OCI-LY7 (cell line): Measurements from ENCODE around the gene DHRS4L2.

Experiments used
- EZH2phosphoT487 ChIP-seq: fragments of 200-600 bp; sonication (generic); IDR thresholded peaks from 2 replicates; pipeline ENCODE4 v1.6.1; 2018; ENCODE audit warnings: low read depth, borderline replicate concordance, mild to moderate bottlenecking, mixed run types, antibody characterized with exemption, low read length, moderate library complexity, mixed read lengths
- TF ChIP-seq, protein P1 (sequence below): fragments of 200-600 bp; sonication (generic); conservative IDR thresholded peaks from 2 replicates; pipeline ENCODE4 v1.5.1; 2014; ENCODE audit warnings: mild to moderate bottlenecking, antibody characterized with exemption, low read length, moderate library complexity, mixed read lengths

DNA sequence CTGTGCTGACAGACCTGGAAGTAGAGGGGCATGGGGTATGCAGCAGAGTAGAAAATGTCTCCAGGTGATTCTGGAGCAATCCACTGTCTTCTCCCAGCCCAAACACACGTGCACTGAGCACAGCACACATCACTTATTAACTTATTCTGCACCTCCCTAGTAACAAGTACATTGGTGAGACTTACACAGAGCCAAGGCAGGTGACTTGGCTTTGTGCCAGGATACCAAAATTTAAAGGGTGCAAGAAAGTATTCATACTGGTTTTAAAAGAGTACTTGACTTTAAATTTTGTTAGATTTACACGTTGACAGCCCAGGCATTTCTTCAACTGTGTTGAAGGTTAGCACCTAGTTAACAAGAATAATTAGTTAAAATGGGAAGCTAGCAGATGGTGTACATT, 52.0 kb downstream of the DHRS4L2 start:
- TF ChIP-seq, protein P1, sequence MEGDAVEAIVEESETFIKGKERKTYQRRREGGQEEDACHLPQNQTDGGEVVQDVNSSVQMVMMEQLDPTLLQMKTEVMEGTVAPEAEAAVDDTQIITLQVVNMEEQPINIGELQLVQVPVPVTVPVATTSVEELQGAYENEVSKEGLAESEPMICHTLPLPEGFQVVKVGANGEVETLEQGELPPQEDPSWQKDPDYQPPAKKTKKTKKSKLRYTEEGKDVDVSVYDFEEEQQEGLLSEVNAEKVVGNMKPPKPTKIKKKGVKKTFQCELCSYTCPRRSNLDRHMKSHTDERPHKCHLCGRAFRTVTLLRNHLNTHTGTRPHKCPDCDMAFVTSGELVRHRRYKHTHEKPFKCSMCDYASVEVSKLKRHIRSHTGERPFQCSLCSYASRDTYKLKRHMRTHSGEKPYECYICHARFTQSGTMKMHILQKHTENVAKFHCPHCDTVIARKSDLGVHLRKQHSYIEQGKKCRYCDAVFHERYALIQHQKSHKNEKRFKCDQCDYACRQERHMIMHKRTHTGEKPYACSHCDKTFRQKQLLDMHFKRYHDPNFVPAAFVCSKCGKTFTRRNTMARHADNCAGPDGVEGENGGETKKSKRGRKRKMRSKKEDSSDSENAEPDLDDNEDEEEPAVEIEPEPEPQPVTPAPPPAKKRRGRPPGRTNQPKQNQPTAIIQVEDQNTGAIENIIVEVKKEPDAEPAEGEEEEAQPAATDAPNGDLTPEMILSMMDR: no peak
- no peak for TF ChIP-seq EZH2phosphoT487
